ENCODE data around the gene GAGE10. TPM values are rescaled to one million over a fixed set of nuclear protein-coding genes. Genes with fewer than 3 reads are reported as not detected.
"Not testable (repeated sequence)": the region's sequence is repeated elsewhere in the genome, so short reads cannot be mapped to it uniquely, and the experiment has no call there.

Gene GAGE10
- total RNA-seq, 1 experiment from 2014 or later, result not detected

- TF ChIP-seq E2F1 (CRISPR knock-in tag; IDR thresholded peaks at IDR 0.05) (no peak), GTF2I (CRISPR knock-in tag; conservative IDR thresholded peaks at IDR 0.05) (no peak), SOX15 (CRISPR knock-in tag; IDR thresholded peaks at IDR 0.05) (no peak), ETV6 (CRISPR knock-in tag; IDR thresholded peaks at IDR 0.05) (no peak), FOXP1 (CRISPR knock-in tag; IDR thresholded peaks at IDR 0.05; ENCODE audit: borderline replicate concordance) (no peak), FOXP4 (CRISPR knock-in tag; IDR thresholded peaks at IDR 0.05) (no peak), SP1 (CRISPR knock-in tag; conservative IDR thresholded peaks at IDR 0.05) (no peak)
Measured at GRCh38 chrX:49316085-49316484, 12.6 kb downstream of the GAGE10 start (continued).

- H3K4me1 Mint-ChIP-seq; POLR2A ChIA-PET; H3K27me3 Mint-ChIP-seq (ENCODE audit: low read depth); DNase-seq (ENCODE audit: low spot score); CTCF ChIA-PET; H3K36me3 Mint-ChIP-seq; H3K4me3 Mint-ChIP-seq; H3K9me3 Mint-ChIP-seq; ATAC-seq; H3K27ac Mint-ChIP-seq: not testable (repeated sequence)
Measured at GRCh38 chrX:49321737-49322136, 18.3 kb downstream of the GAGE10 start, which contains the start of gene GAGE12J. Gene GAGE12J, plus strand, starts transcription at chrX:49322037. Its CDS starts 1,157 bp downstream, at chrX:49323194.

GRCh38 chrX:49322266-49322665 lies 18.8 kb downstream of the GAGE10 start:
- H3K4me1 Mint-ChIP-seq; ATAC-seq; H3K9me3 Mint-ChIP-seq; H3K36me3 Mint-ChIP-seq; H3K27ac Mint-ChIP-seq; CTCF ChIA-PET; DNase-seq (ENCODE audit: low spot score); POLR2A ChIA-PET; H3K27me3 Mint-ChIP-seq (ENCODE audit: low read depth); H3K4me3 Mint-ChIP-seq: not testable (repeated sequence)

GRCh38 chrX:49323735-49324134 lies 20.3 kb downstream of the GAGE10 start:
- POLR2A ChIA-PET; H3K36me3 Mint-ChIP-seq; H3K4me1 Mint-ChIP-seq; DNase-seq (ENCODE audit: low spot score); CTCF ChIA-PET; H3K9me3 Mint-ChIP-seq; H3K27ac Mint-ChIP-seq; H3K4me3 Mint-ChIP-seq; ATAC-seq; H3K27me3 Mint-ChIP-seq (ENCODE audit: low read depth): not testable (repeated sequence)

GRCh38 chrX:49330421-49330820 lies 27.0 kb downstream of the GAGE10 start:
- H3K36me3 Mint-ChIP-seq; POLR2A ChIA-PET; ATAC-seq; H3K4me1 Mint-ChIP-seq; CTCF ChIA-PET; H3K4me3 Mint-ChIP-seq; H3K27ac Mint-ChIP-seq; DNase-seq (ENCODE audit: low spot score); H3K9me3 Mint-ChIP-seq; H3K27me3 Mint-ChIP-seq (ENCODE audit: low read depth): not testable (repeated sequence)

- H3K27me3 Mint-ChIP-seq (ENCODE audit: low read depth); POLR2A ChIA-PET; CTCF ChIA-PET; H3K27ac Mint-ChIP-seq; H3K36me3 Mint-ChIP-seq; H3K4me3 Mint-ChIP-seq; H3K9me3 Mint-ChIP-seq; H3K4me1 Mint-ChIP-seq; DNase-seq (ENCODE audit: low spot score); ATAC-seq: not testable (repeated sequence)
Measured at GRCh38 chrX:49331282-49331681, 27.8 kb downstream of the GAGE10 start, which contains the start of gene GAGE13. Gene GAGE13, plus strand, starts transcription at chrX:49331582. Its CDS starts 1,156 bp downstream, at chrX:49332738.

- CTCF ChIA-PET; POLR2A ChIA-PET; H3K27me3 Mint-ChIP-seq (ENCODE audit: low read depth); H3K4me1 Mint-ChIP-seq; H3K27ac Mint-ChIP-seq; ATAC-seq; DNase-seq (ENCODE audit: low spot score); H3K9me3 Mint-ChIP-seq; H3K4me3 Mint-ChIP-seq; H3K36me3 Mint-ChIP-seq: not testable (repeated sequence)
Measured at GRCh38 chrX:49331841-49332240, 28.4 kb downstream of the GAGE10 start.

GRCh38 chrX:49341449-49341848 lies 38.0 kb downstream of the GAGE10 start:
- ATAC-seq, result not testable (repeated sequence)

GRCh38 chrX:49344496-49345175 lies 41.2 kb downstream of the GAGE10 start:
- H3K27ac Mint-ChIP-seq; POLR2A ChIA-PET; H3K27me3 Mint-ChIP-seq (ENCODE audit: low read depth); CTCF ChIA-PET; DNase-seq (ENCODE audit: low spot score); H3K9me3 Mint-ChIP-seq; ATAC-seq; H3K36me3 Mint-ChIP-seq; H3K4me1 Mint-ChIP-seq; H3K4me3 Mint-ChIP-seq: not testable (repeated sequence)

More at GRCh38 chrX:49341449-49341848, 38.0 kb downstream of the GAGE10 start:
- DNase-seq (ENCODE audit: low spot score); H3K4me3 Mint-ChIP-seq; H3K27ac Mint-ChIP-seq; H3K27me3 Mint-ChIP-seq (ENCODE audit: low read depth); H3K9me3 Mint-ChIP-seq; CTCF ChIA-PET; H3K4me1 Mint-ChIP-seq; POLR2A ChIA-PET; H3K36me3 Mint-ChIP-seq: not testable (repeated sequence)

- CTCF ChIA-PET; H3K4me1 Mint-ChIP-seq; H3K9me3 Mint-ChIP-seq; ATAC-seq; DNase-seq (ENCODE audit: low spot score); H3K27me3 Mint-ChIP-seq (ENCODE audit: low read depth); H3K27ac Mint-ChIP-seq; H3K4me3 Mint-ChIP-seq; H3K36me3 Mint-ChIP-seq; POLR2A ChIA-PET: not testable (repeated sequence)
Measured at GRCh38 chrX:49345402-49345801, 42.0 kb downstream of the GAGE10 start.
